IPS DF 19.7 (cell line): Measurements from ENCODE around the gene QRICH1.

Experiments used
- DNase-seq: peaks from one replicate; pipeline ENCODE4 v3.0.0-alpha.2; 2013; ENCODE audit warnings: low read depth, low spot score

Gene QRICH1

GRCh38 chr3:49119036-49119435 is 25.2 kb upstream of the QRICH1 start:
- no peak for DNase-seq

- DNase-seq, result no peak
These were observed 18.4 kb upstream of the QRICH1 start for GRCh38 chr3:49112262-49112661.

GRCh38 chr3:49111347-49111746 is 17.5 kb upstream of the QRICH1 start:
- no peak for DNase-seq

- no peak for DNase-seq
These were observed 16.9 kb upstream of the QRICH1 start for GRCh38 chr3:49110780-49111179.

GRCh38 chr3:49108346-49108745 is 14.5 kb upstream of the QRICH1 start:
- no peak for DNase-seq

GRCh38 chr3:49104427-49105291 is 10.8 kb upstream of the QRICH1 start, which contains the start of gene QARS1:
Gene QARS1 (minus strand): TSS chr3:49104757. CDS start chr3:49104733, 24 bp downstream.
- no peak for DNase-seq

- DNase-seq, result no peak
These were observed 10.2 kb upstream of the QRICH1 start for GRCh38 chr3:49104052-49104426.

GRCh38 chr3:49100046-49100615 is 6.3 kb upstream of the QRICH1 start:
- no peak for DNase-seq

- DNase-seq, result no peak
These were observed 5.2 kb upstream of the QRICH1 start for GRCh38 chr3:49098910-49099630.

GRCh38 chr3:49098429-49098828 is 4.6 kb upstream of the QRICH1 start:
- no peak for DNase-seq

- DNase-seq, result peak; percentile 42
These were observed 676 bp downstream of the QRICH1 start for GRCh38 chr3:49092938-49093852.

GRCh38 chr3:49081429-49081828 is 12.4 kb downstream of the QRICH1 start:
- DNase-seq, result no peak

- no peak for DNase-seq
These were observed 14.6 kb downstream of the QRICH1 start for GRCh38 chr3:49079270-49079669.

- DNase-seq, result no peak
These were observed 17.2 kb downstream of the QRICH1 start for GRCh38 chr3:49076646-49077045.

- DNase-seq, result no peak
These were observed 17.8 kb downstream of the QRICH1 start for GRCh38 chr3:49076116-49076515.

GRCh38 chr3:49058011-49058410 is 35.9 kb downstream of the QRICH1 start:
- DNase-seq, result no peak

GRCh38 chr3:49057268-49057667 is 36.6 kb downstream of the QRICH1 start:
- no peak for DNase-seq

- no peak for DNase-seq
These were observed 39.5 kb downstream of the QRICH1 start for GRCh38 chr3:49054344-49054862.

- no peak for DNase-seq
These were observed 40.3 kb downstream of the QRICH1 start for GRCh38 chr3:49053543-49053942.

- no peak for DNase-seq
These were observed 58.6 kb downstream of the QRICH1 start for GRCh38 chr3:49035281-49035680.

- DNase-seq, result no peak
These were observed 59.2 kb downstream of the QRICH1 start for GRCh38 chr3:49034650-49035049.
